HG03439 (cell line): ENCODE measurements around the gene TRIM33.

Experiments
- ATAC-seq: cut with Tn5 transposase; IDR thresholded peaks from one replicate; pipeline ENCODE4 v1.9.1; 2021; ENCODE audit warnings: mild to moderate bottlenecking, moderate library complexity; ENCODE audit not compliant: unreplicated experiment

The TRIM33 gene

DNA sequence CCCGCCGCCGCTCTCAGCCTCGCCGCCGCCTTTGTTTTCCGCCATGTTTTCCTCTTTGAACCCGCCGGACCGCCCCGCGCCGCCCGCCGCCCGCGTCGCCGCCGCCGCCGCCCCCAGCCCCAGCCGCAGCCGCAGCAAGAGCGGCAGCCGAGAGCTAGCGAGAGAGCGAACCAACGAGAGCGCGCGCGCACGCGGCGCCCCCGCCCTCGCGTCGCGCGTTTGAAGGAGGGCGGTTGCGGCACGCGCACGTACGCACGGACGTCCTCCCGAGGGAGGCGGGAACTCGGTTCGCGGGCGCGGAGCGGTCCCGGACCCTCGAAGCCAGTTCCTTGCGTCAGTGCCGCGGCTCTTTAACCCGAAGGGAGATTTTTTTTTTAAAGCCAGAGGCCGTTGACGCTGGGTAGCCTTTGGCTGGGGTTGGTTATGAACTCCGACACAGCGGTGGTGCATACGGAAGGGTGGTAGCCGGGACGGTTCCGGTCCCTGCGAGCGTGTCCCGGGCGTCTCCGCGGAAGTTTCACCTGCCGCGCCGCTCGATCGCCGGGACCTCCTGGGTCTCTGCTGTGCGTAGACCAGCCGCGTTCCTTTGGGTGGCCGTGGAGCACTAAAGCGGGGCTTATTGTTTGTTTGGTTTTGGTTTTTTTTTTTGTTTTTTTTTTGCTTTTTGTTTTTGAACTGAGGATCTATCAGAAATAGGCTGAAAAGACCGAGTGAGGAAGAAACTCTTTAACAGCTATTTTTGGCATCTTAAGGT is at the start of gene TRIM33:
TRIM33 (minus strand) TSS at position 172 of the 754 bp plus-strand sequence; CDS start at position 45, 127 bp downstream.
- ATAC-seq = peak; percentile 78

DNA sequence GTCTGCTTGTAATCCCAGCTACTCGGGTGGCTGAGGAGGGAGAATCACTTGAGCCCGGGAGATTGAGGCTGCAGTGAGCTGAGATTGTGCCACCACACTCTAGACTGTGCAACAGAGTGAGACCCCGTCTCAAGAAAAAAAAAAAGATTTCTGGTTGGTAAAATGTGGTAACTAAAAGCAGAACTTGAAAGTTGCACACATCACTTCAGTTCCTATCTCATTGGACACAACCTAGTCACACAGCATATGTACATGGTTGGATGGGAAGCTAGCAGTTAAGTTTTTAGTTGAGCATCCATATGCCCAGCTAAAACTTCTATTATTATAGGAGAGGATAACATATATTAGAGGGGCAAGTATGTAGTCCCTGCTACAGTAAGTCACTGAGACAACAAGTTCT is 48.4 kb upstream of the TRIM33 start:
- no peak for ATAC-seq

DNA sequence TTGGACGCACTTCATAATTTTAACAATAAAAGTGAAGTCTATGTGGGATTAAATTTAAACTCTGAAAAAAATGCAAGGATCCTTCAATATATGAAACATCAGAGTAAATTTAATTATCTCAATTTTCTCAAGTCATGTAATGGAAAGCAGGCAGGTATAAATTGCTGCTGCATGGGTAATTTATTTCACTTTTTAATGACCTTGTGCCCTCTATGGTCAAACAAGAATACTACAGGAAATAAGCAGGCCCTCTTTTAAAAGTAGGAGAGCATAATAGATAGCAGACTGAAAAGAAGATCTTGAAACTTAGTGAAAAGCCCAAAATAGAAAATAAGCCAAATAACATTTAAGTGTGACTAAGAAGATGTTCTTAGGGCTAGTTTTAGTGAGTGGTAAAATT is 47.5 kb upstream of the TRIM33 start:
- no peak for ATAC-seq

DNA sequence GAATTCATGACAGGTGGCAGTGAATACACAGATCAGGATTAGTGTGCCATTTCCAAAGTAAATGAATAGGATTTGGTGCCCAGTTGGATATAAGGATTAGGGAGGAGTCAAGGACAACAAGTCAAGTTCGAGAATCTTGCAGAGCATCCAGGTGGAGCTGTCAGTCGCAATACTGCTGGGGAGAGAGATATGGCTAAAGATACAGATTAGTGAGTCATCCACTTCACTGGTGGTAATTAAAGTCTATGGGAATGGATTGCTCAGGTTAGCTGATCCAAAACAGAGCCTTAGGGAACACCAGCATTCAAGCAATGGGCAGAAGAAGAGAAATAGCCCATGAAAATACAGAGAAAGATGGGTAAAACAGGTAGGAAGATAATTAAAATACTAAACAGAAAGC is 43.6 kb upstream of the TRIM33 start:
- ATAC-seq = no peak

DNA sequence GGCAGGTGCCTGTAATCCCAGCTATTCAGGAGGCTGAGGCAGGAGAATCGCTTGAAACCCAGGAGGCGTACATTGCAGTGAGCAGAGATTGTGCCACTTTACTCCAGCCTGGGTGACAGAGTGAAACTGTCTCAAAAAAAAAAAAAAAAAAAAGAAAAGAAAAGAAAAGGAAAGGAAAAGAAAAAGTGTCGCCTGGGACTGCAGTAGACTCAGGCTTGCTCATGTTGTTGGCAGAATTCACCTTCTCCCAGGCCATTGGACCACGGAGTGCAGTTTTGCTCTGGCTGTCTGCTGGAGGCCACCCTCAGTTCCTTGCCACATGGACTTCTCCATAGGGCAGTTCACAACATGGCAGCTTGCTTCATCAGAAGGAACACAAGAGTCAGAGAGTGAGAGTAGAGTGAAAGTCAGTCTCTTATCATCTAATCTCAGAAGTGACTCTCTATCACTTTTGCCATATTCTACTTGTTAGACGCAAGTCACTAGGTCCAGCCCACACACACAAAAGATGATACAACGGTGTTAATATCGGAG is 41.2 kb upstream of the TRIM33 start:
- no peak for ATAC-seq

DNA sequence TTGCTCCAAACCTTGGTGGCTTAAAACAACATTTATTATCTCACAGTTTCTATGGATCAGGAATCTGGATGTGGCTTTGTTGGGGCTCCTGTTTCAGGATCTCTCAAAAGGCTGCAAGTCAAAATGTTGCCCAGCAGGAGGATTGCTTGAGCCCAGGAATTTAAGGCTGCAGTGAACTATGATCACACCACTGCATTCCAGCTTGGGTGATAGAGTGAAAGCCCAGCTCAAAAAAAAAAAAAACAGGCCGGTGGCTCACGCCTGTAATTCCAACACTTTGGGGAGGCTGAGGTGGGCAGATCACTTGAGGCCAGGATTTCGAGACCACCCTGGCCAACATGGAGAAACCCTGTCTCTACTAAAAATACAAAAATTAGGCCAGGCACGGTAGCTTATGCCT is 40.4 kb upstream of the TRIM33 start:
- no peak for ATAC-seq

DNA sequence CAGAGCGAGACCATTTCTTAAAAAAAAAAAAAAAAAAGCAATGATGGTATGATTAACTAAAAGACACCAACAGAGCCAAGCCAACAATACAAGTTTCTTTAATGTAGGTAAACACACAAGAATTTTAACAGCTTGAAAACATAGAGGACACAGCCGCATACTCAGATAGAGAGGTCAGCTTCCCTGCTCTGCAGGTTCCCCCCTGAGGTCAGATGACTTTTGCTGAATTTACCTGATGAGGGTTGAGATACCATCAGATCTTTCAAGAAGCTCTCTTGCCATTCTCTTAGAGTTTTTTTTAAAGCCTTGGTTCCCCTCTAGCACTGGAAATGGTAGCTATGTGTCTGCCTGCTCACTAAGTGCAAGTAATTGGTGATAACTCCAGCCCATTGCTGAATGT is 39.3 kb upstream of the TRIM33 start:
- no peak for ATAC-seq

DNA sequence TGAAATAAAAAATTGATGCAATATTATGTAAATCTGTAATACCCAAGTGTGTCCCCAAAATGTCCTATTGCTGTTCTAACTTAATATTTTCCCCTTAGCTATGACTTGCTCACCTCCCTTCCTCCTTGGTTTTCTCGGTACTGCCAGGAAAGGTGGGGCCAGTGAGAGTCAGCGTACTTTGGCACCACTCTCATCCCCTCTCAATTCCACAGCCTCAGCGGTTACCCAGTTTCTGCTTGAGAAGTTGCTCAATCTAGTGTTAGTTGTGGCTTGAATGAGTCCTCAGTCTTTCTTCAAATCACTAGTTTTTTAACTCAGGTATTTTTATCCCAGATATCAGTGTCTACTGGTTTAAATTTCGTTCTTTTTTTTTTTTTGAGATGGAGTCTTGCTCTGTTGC is 38.1 kb upstream of the TRIM33 start:
- no peak for ATAC-seq

DNA sequence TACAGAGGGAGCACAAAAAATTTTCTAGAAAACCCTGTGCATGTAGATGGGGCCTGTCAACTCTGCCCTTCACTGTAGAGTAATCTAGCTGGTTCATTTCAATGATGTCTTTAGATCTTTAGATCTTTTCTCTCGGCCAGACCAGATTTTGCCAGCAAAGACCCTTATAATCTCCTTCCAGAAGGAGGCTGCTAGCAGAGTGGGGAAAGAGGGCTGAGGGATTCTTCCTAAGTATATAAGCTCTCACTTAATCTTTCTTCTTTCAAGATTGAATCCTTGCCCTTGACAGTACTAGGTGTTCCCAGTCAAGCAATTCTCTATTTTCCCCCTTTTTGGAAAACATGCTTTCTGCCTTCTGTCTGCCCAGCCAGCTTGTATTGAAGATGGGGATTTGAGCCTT is 36.1 kb upstream of the TRIM33 start:
- no peak for ATAC-seq

DNA sequence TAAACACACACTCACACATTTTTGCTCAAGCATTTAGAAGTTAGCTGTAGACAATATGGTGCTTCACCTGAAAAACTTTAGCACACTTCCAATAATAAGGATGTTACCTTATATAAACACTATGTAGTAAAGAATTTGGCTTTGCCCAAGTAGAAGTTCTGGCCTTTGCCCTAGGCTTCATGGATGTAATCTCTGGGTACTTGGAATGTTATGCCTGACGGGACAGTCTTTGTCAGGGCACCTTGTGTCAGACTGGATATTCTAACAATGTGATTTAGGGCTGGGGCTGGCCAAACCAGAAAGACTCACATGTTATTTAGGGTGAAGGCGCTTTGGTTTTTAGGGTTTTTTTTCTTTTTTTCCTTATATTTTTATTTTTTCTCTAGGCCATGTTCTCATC is 34.8 kb upstream of the TRIM33 start:
- ATAC-seq = no peak

DNA sequence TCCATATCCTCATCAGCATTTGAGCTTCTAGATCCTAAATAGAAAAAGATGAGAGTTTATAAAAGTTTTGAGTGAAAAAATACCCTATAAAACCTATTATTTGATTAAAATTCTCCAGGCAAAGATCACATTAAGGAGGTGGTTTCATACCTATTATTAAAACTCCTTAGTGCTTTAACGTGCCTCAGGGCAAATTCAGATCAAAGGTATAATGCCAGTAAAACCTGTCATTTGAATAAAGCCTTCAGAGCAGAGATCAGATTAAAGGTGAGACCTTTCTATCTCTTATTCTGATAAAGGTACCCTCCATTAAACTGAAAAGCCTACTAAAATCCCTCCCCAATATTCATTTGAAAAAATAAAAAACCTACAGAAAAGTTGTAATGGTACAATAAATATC is 34.3 kb upstream of the TRIM33 start:
- ATAC-seq = no peak

DNA sequence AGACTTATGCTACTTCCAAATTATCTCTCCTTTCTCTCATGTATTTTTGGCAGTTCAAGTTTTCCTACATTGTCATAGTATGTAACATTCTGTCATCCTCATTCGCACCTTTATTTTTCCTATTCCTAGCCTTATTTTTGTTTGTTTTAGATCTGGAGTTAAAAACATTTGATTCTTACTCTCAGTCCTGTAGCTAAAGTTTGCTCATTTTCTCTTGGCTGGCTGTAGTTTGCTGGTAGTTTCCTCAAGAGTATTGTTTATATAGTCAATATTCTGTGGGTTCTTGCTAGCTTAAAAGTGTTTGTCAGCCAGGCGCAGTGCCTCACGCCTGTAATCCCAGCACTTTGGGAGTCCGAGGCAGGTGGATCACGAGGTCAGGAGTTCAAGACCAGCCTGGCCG is 29.8 kb upstream of the TRIM33 start:
- no peak for ATAC-seq

DNA sequence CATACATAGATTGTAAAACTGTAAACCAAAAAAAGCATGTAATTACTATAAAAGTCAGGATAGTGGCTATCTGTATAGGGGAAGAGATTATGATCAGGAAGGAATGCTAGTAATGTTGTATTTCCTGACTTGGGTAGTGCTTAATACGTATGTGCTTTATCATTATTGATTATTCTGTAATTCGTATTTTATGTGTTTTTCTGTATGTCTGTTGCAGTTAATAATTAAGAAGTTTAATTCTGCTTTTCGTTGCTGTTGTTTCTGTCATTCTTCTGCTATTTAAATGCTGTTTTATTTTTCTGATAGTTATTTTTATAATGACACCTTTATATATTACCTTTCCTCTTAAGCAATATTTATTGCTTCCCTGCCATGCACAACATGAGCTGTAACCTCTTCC is 29.3 kb upstream of the TRIM33 start:
- ATAC-seq = no peak

DNA sequence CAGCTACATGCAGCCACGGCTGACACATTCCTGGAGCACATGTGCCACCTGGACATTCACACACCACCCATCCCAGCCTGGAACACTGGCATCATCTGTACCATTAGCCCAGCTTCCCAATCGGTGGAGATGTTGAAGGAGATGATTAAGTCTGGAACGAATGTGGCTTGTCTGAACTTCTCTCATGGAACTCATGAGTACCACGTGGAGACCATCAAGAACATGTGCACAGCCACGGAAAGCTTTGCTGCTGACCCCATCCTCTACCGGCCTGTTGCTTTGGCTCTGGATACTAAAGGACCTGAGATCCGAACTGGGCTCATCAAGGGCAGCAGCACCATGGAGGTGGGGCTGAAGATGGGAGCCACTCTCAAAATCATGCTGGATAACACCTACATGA is 25.0 kb upstream of the TRIM33 start:
- ATAC-seq = no peak

DNA sequence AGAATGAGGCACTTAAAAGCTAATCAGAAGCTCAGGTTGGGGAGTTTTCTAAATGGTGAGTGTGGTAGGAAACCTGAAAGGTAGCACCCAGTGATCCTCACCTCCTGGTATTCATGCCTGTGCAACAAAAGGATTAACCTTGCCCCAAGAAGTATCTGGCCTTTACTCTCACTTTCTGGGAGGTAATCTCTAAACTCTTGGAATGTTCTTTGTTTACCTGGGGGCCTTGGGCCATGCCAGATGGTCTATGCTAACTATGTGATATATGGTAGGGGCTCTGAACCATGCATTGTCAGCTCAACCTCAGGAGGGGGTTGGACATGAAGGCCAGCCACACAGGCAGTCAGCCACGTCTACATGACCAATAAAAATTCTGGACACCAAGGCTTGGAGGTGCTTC is 24.4 kb upstream of the TRIM33 start:
- ATAC-seq = no peak

DNA sequence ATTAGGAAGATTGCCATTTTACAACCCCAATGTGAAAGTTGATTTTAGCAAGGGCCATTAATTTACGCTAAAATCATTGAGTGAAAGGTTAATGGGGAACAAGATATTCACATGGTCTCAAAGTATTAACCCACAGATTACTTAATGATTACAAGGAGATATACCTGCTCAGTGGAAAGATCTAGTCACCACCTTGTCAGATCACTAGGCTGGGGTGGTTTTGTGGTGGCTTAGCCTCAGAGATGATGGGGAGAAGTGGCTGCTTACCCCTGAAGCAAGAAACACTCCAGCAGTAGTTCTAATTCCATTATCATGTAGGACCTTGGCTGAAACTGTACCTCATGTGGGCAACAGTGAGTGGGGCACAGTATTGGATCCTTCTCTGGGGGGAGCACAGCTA is 20.1 kb upstream of the TRIM33 start:
- ATAC-seq = no peak

DNA sequence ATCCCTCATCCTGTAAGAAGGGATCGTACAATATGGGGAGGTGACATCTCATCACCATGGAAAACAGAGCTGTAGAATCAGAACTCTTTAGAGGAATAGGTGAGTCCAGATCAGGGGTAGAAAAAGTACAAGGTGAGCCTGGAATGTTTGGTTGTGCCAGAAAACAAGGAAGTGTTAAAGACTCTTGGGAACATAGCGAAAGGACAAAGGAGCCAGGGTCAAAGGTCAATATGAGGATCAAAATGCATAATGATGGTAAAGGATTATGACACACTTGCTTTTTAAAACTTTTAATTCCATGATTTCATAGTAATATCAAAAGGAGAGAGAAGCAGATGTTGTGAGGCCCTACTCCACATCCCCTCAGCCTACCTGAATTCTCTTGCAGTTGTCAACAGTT is 19.2 kb upstream of the TRIM33 start:
- no peak for ATAC-seq

DNA sequence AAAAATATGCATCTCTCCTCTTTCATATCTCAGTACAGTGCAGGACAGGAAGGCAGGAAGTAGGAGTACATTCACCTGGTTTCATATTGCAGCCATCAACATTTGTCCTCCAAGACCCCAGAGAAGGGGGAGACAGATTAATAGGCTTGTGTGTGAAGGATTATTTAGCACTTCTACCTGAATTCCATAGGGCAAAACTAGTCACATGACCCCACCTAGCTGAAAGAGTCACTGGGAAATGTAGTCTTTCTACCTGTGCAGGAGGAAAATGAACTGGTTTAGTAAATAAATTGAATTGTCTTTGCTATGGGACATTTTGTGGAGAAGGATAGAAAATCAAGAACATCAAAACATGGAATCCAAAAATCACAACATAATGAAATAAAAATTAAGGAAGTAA is 13.9 kb upstream of the TRIM33 start:
- ATAC-seq = no peak

DNA sequence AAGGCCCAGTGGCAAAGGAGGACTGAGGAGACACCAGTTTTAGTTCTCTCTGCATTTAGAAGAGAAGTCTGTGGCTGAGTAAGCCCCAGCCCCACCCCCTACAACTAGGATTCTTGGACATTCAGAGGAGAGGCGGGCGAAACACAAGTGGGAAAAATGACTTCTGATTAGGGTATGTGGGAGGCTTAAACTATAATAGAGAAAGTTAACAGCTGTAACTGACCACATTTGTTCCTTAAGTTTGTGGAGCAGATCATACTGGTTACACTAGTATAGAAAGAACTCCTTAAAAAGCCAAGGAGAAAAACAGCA is 11.2 kb upstream of the TRIM33 start:
- no peak for ATAC-seq

DNA sequence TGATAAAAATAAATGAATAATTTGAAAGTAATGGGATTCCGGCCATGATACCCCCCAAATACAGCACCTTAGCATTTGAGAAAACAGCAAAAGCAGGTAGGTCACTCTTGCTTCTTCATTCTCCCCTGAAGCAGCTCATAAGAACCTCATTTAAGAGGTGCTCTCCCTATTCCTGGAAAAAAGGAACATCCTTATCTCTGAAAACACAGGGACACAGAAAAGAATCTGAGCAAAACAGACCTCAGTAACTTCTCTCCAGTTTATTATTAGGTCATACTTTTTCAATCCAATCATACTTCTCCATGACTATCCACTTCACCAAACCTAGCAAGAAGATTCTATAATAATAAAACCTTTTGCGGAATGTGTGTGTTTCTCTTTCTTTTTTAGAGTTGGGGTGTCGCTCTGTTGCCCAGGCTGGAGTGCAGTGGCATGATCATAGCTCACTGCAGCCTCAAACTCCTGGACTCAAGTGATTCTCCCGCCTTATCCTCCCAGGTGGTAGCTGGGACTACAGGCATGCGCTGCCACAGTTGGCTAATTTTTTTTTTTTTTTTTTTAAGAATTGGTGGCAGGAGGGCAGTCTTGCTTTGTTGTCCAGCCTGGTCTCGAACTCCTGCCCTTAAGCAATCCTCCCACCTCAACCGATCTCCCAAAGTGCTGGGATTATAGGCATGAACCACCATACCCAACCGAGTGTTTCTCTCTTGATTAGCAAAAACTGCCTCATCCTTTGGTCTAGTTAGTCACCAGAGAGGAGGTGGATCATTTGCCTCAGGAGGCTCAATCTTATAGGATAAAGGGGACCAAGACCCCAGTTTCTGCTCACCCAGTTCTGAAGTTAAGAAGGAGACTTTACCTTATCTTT is 10.6 kb upstream of the TRIM33 start:
- no peak for ATAC-seq

DNA sequence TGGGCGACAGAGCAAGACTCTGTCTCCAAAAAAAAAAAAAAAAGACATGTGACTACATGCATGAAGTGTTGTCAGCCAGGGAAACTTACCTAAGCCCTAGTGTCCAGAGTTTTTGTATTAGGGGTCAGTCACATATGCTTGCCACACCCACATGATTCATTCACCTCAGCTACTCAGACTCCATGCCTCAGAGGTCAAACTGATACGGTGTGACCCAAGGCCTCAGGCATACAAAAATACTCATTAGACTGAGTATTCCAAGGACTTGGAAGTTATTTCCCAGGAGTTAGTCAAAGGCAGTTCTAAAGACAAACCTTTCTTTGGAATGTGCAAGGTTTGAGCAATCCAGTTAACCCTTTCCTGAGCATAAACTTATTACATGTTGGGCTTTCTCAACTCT is 6.3 kb upstream of the TRIM33 start:
- no peak for ATAC-seq

DNA sequence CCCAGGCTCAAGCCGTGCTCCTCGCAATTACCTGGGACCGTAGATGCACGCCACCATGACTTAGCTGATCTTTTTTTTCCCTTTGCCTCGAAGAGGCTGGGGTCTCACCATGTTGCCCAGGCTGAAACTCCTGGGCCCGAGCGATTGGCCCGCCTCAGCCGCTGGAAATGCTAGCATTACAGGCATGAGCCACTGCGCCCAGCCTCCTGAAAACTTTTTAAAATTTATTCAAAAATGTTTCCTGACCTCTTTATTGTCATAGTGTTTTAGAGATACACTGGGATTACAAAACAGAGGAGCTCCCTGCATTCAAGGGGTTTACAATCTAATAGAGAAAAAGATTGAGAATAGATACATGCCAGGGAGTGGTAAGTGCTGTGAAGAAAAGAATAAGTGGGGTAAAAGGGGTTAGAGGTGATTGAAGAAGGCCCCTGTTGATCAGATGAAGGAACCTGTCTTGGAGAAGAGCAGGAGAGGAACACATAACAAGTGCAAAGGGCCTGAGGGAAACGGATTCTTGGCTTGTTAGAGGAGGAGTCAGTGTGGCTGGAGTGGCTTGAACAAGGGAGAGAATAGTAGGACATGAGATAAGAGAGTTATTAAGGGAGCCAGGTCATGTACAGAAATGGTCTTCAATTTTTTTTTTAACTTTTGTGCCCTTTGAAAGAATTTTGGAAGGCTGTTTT is 1.7 kb upstream of the TRIM33 start:
- no peak for ATAC-seq
